Hepatocyte (in vitro differentiated cells): Measurements from ENCODE around the gene AGGF1.

ENCODE experiments used
- EZH2 ChIP-seq: fragments of 200-600 bp; sonication (generic); IDR thresholded peaks from 2 replicates; pipeline ENCODE4 v1.6.1; 2016; ENCODE audit warnings: antibody characterized with exemption, mild to moderate bottlenecking, borderline replicate concordance
- EZH2phosphoT487 ChIP-seq: fragments of 200-600 bp; sonication (generic); IDR thresholded peaks from one replicate; pipeline ENCODE4 v1.6.1; 2018; ENCODE audit warnings: antibody characterized with exemption, mild to moderate bottlenecking, low read depth, moderate library complexity; ENCODE audit not compliant: unreplicated experiment, severe bottlenecking
- TF ChIP-seq, protein P1 (sequence below): fragments of 200-600 bp; sonication (generic); IDR thresholded peaks from 2 replicates; pipeline ENCODE4 v1.5.1; 2016; ENCODE audit warnings: antibody characterized with exemption, mild to moderate bottlenecking; ENCODE audit not compliant: poor library complexity

DNA sequence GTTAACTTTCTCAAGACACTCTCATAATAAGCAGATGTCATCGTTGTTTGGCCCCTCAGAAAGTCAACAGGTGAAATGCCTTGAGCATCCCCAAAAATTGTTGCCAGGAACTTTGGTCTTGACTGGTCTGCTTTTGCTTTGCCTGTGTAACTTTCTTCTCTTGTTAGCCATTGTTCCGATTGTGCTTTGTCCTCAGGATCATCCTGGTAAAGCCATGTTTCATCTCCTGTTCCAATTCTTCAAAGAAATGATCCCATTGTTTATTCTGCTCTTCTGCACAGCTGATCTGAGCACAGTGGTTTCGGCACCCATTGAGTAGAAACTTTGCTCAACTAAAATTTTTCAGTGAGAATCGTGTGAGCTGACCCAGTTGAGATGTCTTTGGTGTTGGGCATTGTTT, 65.0 kb downstream of the AGGF1 start:
- TF ChIP-seq, protein P1, sequence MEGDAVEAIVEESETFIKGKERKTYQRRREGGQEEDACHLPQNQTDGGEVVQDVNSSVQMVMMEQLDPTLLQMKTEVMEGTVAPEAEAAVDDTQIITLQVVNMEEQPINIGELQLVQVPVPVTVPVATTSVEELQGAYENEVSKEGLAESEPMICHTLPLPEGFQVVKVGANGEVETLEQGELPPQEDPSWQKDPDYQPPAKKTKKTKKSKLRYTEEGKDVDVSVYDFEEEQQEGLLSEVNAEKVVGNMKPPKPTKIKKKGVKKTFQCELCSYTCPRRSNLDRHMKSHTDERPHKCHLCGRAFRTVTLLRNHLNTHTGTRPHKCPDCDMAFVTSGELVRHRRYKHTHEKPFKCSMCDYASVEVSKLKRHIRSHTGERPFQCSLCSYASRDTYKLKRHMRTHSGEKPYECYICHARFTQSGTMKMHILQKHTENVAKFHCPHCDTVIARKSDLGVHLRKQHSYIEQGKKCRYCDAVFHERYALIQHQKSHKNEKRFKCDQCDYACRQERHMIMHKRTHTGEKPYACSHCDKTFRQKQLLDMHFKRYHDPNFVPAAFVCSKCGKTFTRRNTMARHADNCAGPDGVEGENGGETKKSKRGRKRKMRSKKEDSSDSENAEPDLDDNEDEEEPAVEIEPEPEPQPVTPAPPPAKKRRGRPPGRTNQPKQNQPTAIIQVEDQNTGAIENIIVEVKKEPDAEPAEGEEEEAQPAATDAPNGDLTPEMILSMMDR = no peak
- TF ChIP-seq EZH2 = no peak
- TF ChIP-seq EZH2phosphoT487 = no peak
